IPS-NIHi11 (cell line): ENCODE results near the gene DARS1.
"Not testable (repeated sequence)": the region's sequence is repeated elsewhere in the genome, so short reads cannot be mapped to it uniquely, and the experiment has no call there.

Experiments used
- DNase-seq: peaks from one replicate; pipeline ENCODE4 v3.0.0; 2012; ENCODE audit warnings: mixed read lengths, low spot score

DARS1 gene

GRCh38 chr2:135876770-135877169 is 108.7 kb downstream of the DARS1 start:
- not testable (repeated sequence) for DNase-seq

GRCh38 chr2:135876066-135876711 is 109.2 kb downstream of the DARS1 start, which contains the start of gene MCM6:
MCM6 (minus strand) TSS chr2:135876443; CDS start chr2:135876365, 78 bp downstream.
- peak; percentile 98 for DNase-seq

GRCh38 chr2:135875491-135876065 is 109.8 kb downstream of the DARS1 start:
- DNase-seq: peak; percentile 56

GRCh38 chr2:135874777-135875365 is 110.6 kb downstream of the DARS1 start:
- DNase-seq: no peak

- DNase-seq: no peak
Observed at GRCh38 chr2:135870571-135870970, 114.9 kb downstream of the DARS1 start.

- DNase-seq: no peak
Observed at GRCh38 chr2:135863233-135863632, 122.2 kb downstream of the DARS1 start.

GRCh38 chr2:135862718-135863117 is 122.7 kb downstream of the DARS1 start:
- DNase-seq: no peak
